HCT116 (cell line): Measurements from ENCODE around the gene LMCD1.

Experiments
- CEBPB ChIP-seq: IDR thresholded peaks from 2 replicates; pipeline ENCODE4 v1.6.1; 2012; ENCODE audit warnings: low read depth
- EGR1 ChIP-seq: IDR thresholded peaks from 2 replicates; pipeline ENCODE4 v1.6.1; 2012; ENCODE audit warnings: low read depth
- EZH2 ChIP-seq: fragments of 200-600 bp; sonication (generic); IDR thresholded peaks from 2 replicates; pipeline ENCODE4 v1.6.1; 2017; ENCODE audit warnings: antibody characterized with exemption, mixed run types
- EZH2phosphoT487 ChIP-seq: fragments of 200-600 bp; IDR thresholded peaks from 2 replicates; pipeline ENCODE4 v1.6.1; 2018; ENCODE audit warnings: antibody characterized with exemption, borderline replicate concordance
- POLR2A ChIP-seq: IDR thresholded peaks from 2 replicates; pipeline ENCODE4 v1.7.0; 2011; ENCODE audit warnings: borderline replicate concordance; ENCODE audit not compliant: insufficient read depth, insufficient read length; ENCODE audit errors: extremely low read depth
- POLR2AphosphoS5 ChIP-seq: IDR thresholded peaks from 2 replicates; pipeline ENCODE4 v1.6.1; 2011; ENCODE audit warnings: mild to moderate bottlenecking, low read depth, low read length, moderate library complexity
- RAD21 ChIP-seq: IDR thresholded peaks from 2 replicates; pipeline ENCODE4 v1.6.1; 2012; ENCODE audit warnings: low read depth, mild to moderate bottlenecking
- SIN3A ChIP-seq: IDR thresholded peaks from 2 replicates; pipeline ENCODE4 v1.6.1; 2012; ENCODE audit warnings: low read depth
- ZNF274 ChIP-seq: fragments of 200-500 bp; sonication (Bioruptor generic); IDR thresholded peaks from 2 replicates; pipeline ENCODE4 v1.6.1; 2014; ENCODE audit warnings: mild to moderate bottlenecking, low read depth, low read length, inconsistent platforms
- TF ChIP-seq, protein P1 (sequence below), 3 experiments: fragments of 200-600 bp in 1 of 3; sonication (generic) in 1 of 3; IDR thresholded peaks in 2 of 3; conservative IDR thresholded peaks in 1 of 3; 2 replicates each; pipeline ENCODE4 v1.5.1; 2012 to 2017; ENCODE audit warnings: low read depth in 2 of 3, low read length in 2 of 3, antibody characterized with exemption in 1 of 3, borderline replicate concordance in 1 of 3, control low read depth in 1 of 3, mild to moderate bottlenecking in 1 of 3, mixed read lengths in 1 of 3, mixed run types in 1 of 3, moderate library complexity in 1 of 3; ENCODE audit not compliant: insufficient read depth in 1 of 3

DNA sequence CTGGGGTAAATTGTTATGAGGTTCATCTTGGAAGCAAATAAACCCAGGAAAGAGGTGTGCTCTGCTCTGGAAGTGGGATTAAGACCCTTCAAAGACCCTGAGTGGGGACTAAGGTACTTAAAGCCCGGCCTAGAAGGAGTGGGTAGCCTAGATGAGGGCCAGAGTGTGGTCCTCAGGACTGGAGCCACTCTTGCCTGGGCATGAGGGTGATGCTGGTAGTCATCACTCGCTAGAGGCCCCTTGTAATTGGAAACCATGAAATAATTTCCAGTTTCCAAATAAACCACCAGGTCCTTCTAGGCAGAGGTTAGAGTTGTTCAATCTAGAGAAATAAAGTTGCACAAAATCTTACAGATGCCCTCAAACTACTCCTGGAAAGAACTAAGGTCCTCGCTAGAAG, 15.2 kb upstream of the LMCD1 start:
- TF ChIP-seq, protein P1, sequence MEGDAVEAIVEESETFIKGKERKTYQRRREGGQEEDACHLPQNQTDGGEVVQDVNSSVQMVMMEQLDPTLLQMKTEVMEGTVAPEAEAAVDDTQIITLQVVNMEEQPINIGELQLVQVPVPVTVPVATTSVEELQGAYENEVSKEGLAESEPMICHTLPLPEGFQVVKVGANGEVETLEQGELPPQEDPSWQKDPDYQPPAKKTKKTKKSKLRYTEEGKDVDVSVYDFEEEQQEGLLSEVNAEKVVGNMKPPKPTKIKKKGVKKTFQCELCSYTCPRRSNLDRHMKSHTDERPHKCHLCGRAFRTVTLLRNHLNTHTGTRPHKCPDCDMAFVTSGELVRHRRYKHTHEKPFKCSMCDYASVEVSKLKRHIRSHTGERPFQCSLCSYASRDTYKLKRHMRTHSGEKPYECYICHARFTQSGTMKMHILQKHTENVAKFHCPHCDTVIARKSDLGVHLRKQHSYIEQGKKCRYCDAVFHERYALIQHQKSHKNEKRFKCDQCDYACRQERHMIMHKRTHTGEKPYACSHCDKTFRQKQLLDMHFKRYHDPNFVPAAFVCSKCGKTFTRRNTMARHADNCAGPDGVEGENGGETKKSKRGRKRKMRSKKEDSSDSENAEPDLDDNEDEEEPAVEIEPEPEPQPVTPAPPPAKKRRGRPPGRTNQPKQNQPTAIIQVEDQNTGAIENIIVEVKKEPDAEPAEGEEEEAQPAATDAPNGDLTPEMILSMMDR (IDR thresholded peaks at IDR 0.05 in 2 of 3, conservative IDR thresholded peaks at IDR 0.05 in 1 of 3; ENCODE audit: borderline replicate concordance in 1 of 3, insufficient read depth in 1 of 3, low read depth in 2 of 3, low read length in 2 of 3), result no peak
- TF ChIP-seq POLR2A (no peak), SIN3A (no peak), POLR2AphosphoS5 (no peak), EZH2 (no peak), ZNF274 (no peak), CEBPB (no peak), EGR1 (no peak), RAD21 (no peak), EZH2phosphoT487 (no peak)
